GM19452 (cell line): ENCODE measurements around the gene C6.

Experiments
- ATAC-seq: cut with Tn5 transposase; IDR thresholded peaks from one replicate; pipeline ENCODE4 v1.9.1; 2021; ENCODE audit not compliant: unreplicated experiment

C6 gene

GRCh38 chr5:41127967-41128690 lies 85.2 kb downstream of the C6 start:
- ATAC-seq = no peak

DNA sequence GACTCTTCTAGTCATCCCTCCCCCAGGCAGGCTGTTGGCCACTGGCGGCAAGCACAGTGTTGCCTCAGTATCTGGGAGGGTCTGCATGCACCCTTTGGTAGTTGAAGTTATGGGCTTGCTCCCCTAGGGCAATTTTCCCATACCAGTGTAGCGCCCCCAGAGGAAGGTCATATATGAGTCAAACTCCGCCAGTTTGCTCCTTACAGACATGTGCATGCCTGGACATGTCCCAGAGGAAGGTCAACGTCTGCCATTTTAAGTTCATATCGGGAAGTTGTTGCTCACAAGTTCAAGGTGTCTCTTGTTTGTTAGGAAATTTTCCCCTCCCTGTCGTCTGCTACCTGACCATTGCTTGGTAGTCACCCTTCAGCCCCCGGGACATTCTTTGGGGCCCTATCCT lies 90.9 kb downstream of the C6 start:
- no peak for ATAC-seq

GRCh38 chr5:41120600-41120999 lies 92.7 kb downstream of the C6 start:
- no peak for ATAC-seq

DNA sequence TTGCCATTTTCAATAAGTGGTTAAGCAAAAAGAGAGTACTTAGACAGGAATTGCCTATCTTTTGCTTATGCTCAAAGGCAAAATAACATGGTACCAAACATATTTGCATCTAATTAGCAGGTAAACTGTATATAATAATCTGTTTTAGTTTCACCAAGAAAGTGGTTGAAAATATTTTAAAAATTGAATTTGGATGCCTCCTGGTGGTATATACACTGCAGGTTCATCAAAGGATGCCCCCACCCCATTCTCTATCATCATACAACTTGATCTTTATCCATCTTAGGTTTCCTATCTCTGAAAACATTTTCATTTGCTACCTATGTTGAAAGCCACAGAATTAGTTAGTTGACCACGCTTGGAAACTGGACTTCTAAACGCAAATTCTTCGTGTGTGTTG lies 95.2 kb downstream of the C6 start:
- ATAC-seq = no peak

DNA sequence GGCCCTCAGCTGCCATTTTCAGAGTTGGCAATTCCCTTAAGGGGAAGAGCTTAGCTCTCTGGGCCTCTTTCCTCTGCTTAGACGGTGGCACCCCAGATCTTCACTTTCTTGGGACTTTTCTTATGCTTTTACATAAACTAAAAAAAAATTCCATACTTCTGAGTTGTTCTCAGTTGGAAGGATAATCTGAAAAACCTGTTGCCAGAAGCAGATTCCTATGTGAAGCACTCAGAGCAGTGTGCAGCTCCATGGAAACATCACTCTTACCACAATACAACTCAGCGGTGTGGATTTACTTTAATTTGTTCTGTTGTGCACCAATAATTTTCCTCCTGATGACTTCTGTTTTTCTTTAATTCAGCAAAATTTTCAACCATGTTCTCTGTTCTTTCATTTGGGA lies 98.1 kb downstream of the C6 start:
- no peak for ATAC-seq

- ATAC-seq = no peak
These were observed 100.6 kb downstream of the C6 start for GRCh38 chr5:41112486-41113455.

DNA sequence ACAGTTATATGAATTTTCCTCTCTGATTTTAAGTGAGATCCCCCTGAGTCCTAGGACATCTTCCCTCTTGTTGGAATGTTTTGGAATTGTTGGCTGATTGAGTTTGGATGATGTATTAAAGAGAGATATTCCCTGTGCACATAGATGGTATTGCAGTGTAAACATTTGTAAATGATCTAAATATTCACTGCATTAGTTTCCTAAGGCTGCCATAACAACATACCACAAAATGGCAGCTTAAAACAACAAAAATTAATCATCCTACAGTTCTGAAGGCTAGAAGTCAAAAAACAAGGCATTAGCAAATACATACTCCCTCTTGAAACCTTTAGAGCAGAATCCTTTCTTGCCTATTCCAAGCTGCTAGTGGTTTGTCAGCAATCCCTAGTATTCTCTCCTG lies 104.1 kb downstream of the C6 start:
- no peak for ATAC-seq

DNA sequence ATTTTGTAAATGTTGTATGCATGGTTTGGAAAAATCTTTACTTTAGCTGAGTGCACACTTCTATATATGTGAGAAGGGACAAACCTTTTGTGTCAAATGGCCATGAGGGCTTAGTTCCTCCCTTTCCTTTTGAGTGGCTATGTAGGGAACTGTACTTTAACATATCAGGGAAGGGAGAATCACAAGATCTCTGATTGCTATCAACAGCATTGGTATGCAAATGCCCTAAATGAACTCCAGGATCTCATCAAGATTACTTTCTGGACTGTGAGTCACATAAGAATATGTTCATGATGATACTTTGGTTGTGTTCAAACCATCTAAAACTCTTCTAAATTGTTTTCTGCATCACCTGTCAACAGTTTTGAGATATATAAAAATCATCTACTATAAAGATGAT lies 111.0 kb downstream of the C6 start:
- no peak for ATAC-seq

- no peak for ATAC-seq
These were observed 115.7 kb downstream of the C6 start for GRCh38 chr5:41097642-41098041.

DNA sequence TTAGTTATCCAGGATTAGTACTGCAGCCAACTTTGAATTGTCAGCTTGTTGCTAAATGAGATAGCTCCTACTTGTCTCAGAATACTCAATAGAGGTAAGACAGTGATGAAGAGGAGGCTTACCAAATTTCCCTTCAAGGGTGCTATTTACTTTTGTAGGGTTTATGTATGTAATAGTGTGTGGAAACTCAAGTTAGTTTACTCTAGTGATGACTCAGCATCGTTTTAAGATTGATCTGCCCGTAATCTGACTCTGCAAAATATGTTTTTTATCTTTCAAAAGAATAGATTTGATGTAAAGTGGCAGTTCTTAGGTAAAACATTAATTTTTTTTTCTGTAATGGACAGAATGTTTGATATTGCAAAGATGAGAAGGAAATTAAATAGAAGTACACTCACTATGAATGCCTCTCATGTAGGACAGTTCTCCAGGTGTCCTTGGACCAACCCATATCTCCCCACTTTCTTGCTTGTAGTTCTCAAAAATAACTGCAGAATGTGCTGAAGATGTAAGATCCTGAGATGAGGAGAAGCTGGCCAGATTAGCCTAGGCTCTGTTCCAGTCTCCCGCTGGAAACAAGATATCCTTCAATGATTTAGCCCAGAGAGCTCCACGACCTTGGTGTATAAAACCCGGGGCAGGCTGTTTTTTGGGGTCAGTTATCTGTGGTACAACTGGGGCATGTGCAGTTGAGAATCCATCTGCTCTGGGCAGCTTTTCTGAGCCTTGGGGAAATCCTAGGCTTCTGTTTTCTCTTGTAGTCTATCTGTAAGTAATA lies 117.8 kb downstream of the C6 start:
- no peak for ATAC-seq

DNA sequence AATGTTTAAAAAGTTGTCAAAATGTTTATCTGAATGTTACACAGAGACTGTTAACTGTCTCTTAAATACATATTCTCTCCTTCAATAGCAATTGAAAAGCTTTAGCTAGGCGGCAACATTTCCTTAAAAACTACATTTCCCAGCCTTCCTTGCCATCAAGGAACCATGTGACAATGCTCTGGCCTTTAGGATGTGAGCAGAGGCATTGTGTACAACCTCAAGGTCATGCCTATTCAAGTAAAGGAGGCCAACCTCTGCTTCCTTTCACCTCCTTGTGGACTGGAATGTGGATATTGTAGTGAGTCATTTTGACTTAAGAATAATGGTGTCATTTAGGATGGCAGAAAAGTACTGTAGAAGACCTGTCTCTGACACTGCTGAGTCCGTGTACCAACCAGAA lies 118.5 kb downstream of the C6 start:
- no peak for ATAC-seq

DNA sequence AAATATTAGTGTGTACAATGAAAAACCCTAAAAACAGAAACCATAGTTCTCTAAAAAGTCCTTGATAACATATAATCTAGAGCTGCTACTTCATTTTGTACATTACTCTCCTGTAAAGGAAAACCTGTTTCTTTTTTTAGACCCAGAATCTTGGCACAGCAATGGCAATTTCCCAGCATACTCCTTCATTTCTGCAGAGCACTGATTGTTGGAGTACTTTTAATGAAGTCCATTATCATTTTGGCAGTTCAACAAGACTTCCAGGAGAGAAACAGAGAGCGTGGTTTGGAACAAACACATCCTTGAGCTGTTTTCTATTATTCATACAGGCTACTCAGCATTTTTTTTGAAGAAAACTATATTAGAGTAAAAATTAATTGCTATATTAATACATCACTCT lies 119.5 kb downstream of the C6 start:
- ATAC-seq = no peak
